ENCODE data around the gene LSM14A. TPM values are rescaled to one million over a fixed set of nuclear protein-coding genes. Genes with fewer than 3 reads are reported as not detected.

Gene LSM14A
- polyA plus RNA-seq, 4 donors: 156 to 201 (median 179) TPM

DNA sequence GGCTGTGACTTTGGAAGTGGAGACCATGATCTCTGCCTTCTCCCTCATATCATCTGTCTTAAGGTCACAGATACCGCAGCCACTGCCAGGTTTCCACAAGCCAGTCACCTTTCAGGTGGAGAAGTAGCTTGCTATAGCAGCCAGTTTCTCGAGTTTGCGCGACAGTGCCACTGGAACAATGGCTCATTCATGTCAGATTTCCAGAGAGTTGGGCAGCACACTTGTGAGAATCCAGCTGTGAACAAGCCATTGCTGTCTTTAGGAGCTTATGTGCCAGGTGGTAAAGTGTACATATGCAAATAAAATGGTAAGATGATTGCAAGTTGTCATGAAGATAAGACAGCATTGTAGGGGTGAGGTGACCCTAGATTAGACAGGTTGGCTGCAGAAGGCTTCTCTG lies 104.3 kb downstream of the LSM14A start:
- no peak for DNase-seq (ENCODE audit: low read depth in 4 of 4, low spot score in 3 of 4)

GRCh38 chr19:34277244-34277643 lies 104.9 kb downstream of the LSM14A start:
- no peak for DNase-seq (ENCODE audit: low read depth in 4 of 4, low spot score in 3 of 4)

DNA sequence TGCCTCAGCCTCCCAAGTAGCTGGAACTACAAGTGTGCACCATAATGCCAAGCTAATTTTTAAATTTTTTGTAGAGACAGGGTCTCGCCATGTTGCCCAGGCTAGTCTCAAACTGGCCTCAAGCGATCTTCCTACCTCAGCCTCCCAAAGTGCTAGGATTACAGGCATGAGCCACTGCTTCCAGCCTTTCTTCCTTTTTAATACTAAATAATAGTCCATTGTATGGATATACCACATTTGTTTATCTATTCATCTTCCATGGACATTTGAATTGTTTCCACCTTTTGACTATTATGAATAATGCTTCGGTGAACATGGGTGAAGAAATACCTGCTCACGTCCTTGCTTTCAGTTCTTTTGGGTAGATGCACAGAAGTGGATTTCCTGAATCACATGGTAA lies 106.5 kb downstream of the LSM14A start:
- DNase-seq (ENCODE audit: low read depth in 4 of 4, low spot score in 3 of 4): no peak

Other genes with a start within 250 kb of the LSM14A start
- gene GARRE1, start 82.0 kb downstream of the LSM14A start, polyA plus RNA-seq (ENCODE audit: insufficient read length in 4 of 4): 10 to 100 TPM; 35.8 to 44.9 (median 39.1) TPM
- gene GPI, start 192.7 kb downstream of the LSM14A start, polyA plus RNA-seq (ENCODE audit: insufficient read length in 4 of 4): 100 to 1,000 TPM in 3 of 4 donors, 10 to 100 TPM in 1; 94.9 to 184 (median 167) TPM
- gene PDCD2L, start 231.9 kb downstream of the LSM14A start, polyA plus RNA-seq (ENCODE audit: insufficient read length in 4 of 4): 10 to 100 TPM; 12.3 to 15.3 (median 14.9) TPM